ENCODE results near the gene WNT1.

Gene WNT1

DNA sequence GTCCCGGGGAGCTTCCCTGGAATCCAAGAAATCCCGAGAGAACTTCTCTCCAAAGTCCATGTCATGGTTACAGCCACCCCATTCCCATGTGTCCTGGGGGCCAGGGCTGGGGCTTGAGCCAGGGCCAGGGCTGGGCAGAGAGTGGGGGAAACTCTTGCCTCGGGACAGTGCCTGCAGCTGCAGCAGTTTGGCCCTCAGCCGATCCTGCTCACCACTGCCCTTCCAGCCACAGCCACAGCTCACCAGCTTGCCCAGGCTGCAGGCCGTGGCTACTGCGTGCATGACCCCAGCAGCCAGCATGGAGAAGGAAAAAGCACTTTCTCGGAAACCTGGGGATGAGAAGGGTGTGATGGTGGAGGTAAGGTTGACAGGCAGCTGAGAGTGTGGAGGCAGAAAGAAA, 10.1 kb upstream of the WNT1 start:
- Histone ChIP-seq H3K27me3 (ENCODE audit: insufficient read depth, low read length, poor library complexity, severe bottlenecking) (peaks cover 8% of the 10 kb centered on the region), H3K4me2 (ENCODE audit: low read depth, low read length, poor library complexity, severe bottlenecking) (no peak overlapping the region), H3F3A (ENCODE audit: low read depth) (no peaks in the 10 kb centered on the region), H3K9me2 (replicated peaks; ENCODE audit: low read depth, low read length) (no peaks in the 10 kb centered on the region), H2AFZ (ENCODE audit: low read length) (no peak overlapping the region), H3K79me2 (ENCODE audit: insufficient read depth, low read length) (no peaks in the 10 kb centered on the region), H3K9ac (ENCODE audit: low read depth, low read length, poor library complexity, severe bottlenecking) (no peak overlapping the region), H4K20me1 (ENCODE audit: insufficient read depth, low read length, poor library complexity, severe bottlenecking) (no peaks in the 10 kb centered on the region), H3K36me3 (ENCODE audit: insufficient read depth, low read length) (no peaks in the 10 kb centered on the region), H3K4me1 (ENCODE audit: insufficient read depth, low read length, poor library complexity, severe bottlenecking) (no peaks in the 10 kb centered on the region), H3K9me3 (ENCODE audit: insufficient read depth, low read depth, low read length) (no peaks in the 10 kb centered on the region), H3K4me3 (ENCODE audit: low read length, poor library complexity, severe bottlenecking) (no peak overlapping the region)
- TF ChIP-seq, protein P1, sequence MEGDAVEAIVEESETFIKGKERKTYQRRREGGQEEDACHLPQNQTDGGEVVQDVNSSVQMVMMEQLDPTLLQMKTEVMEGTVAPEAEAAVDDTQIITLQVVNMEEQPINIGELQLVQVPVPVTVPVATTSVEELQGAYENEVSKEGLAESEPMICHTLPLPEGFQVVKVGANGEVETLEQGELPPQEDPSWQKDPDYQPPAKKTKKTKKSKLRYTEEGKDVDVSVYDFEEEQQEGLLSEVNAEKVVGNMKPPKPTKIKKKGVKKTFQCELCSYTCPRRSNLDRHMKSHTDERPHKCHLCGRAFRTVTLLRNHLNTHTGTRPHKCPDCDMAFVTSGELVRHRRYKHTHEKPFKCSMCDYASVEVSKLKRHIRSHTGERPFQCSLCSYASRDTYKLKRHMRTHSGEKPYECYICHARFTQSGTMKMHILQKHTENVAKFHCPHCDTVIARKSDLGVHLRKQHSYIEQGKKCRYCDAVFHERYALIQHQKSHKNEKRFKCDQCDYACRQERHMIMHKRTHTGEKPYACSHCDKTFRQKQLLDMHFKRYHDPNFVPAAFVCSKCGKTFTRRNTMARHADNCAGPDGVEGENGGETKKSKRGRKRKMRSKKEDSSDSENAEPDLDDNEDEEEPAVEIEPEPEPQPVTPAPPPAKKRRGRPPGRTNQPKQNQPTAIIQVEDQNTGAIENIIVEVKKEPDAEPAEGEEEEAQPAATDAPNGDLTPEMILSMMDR (conservative IDR thresholded peaks at IDR 0.05; ENCODE audit: low read length) = no peak
- TF ChIP-seq EZH2phosphoT487 (IDR thresholded peaks at IDR 0.05; ENCODE audit: borderline replicate concordance) = no peak

DNA sequence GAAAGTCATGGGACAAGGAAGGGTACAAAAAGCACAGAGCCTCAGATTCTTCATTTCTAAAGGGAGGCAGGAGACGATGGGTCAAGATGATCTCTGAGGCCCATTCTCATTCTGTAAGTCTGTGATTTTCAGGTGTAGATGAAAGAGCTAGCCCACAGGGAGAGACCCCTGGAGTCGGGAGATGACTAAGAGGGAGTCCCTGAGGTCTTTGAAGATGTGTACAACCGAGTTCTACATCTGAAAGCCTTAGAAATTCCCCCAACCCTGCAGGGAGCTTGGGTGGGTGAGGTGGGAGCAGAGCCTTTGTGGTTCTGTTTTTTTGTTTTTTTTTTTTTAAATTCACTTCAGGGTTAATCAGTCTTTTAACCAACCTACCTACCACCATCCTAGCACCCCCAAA, 9.7 kb upstream of the WNT1 start:
- Histone ChIP-seq H3K9me2 (replicated peaks; ENCODE audit: low read depth, low read length) (no peaks in the 10 kb centered on the region), H2AFZ (ENCODE audit: low read length) (no peak overlapping the region), H3K4me3 (ENCODE audit: low read length, poor library complexity, severe bottlenecking) (no peak overlapping the region), H3K4me2 (ENCODE audit: low read depth, low read length, poor library complexity, severe bottlenecking) (no peak overlapping the region), H3K36me3 (ENCODE audit: insufficient read depth, low read length) (no peaks in the 10 kb centered on the region), H3K27me3 (ENCODE audit: insufficient read depth, low read length, poor library complexity, severe bottlenecking) (peaks cover 8% of the 10 kb centered on the region), H3K4me1 (ENCODE audit: insufficient read depth, low read length, poor library complexity, severe bottlenecking) (no peaks in the 10 kb centered on the region), H3K79me2 (ENCODE audit: insufficient read depth, low read length) (no peaks in the 10 kb centered on the region), H3K9me3 (ENCODE audit: insufficient read depth, low read depth, low read length) (no peaks in the 10 kb centered on the region), H3K9ac (ENCODE audit: low read depth, low read length, poor library complexity, severe bottlenecking) (no peak overlapping the region), H4K20me1 (ENCODE audit: insufficient read depth, low read length, poor library complexity, severe bottlenecking) (no peaks in the 10 kb centered on the region), H3F3A (ENCODE audit: low read depth) (no peaks in the 10 kb centered on the region)
- TF ChIP-seq, protein P1 (conservative IDR thresholded peaks at IDR 0.05; ENCODE audit: low read length) = no peak
- no peak for TF ChIP-seq EZH2phosphoT487 (IDR thresholded peaks at IDR 0.05; ENCODE audit: borderline replicate concordance)

DNA sequence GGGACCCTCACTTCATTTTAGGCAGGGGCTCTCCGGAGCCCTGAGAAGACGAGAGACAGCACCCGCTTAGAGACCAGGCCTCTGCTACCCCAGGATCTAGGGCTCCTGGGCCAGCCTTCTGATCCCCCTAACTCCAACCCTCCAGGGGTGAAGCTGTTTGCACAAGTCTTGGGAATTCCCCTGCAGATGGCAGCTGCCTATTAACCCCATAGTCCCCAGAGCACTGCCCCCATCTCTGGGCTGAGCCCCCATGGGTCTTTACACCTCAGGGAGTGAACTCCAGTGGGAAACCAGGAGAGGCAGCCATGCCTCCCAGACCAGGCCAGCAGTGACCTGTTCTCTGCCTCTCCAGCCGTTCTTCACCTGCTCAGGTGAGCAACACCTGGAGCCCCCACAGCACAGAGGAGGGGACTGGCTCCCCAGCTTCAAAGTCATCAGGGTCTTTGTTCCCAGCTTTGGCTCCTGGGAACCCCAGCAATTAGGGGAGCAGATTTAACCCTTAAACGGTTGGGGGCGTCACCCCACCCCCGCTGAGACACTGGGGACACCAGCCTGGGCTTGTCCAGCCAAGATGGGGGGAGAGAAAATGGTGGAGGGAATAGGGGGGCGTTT, 8.9 kb upstream of the WNT1 start:
- Histone ChIP-seq H3K27me3 (ENCODE audit: insufficient read depth, low read length, poor library complexity, severe bottlenecking) (peaks cover 8% of the 10 kb centered on the region), H3K36me3 (ENCODE audit: insufficient read depth, low read length) (no peaks in the 10 kb centered on the region), H3K9ac (ENCODE audit: low read depth, low read length, poor library complexity, severe bottlenecking) (no peak overlapping the region), H3K4me2 (ENCODE audit: low read depth, low read length, poor library complexity, severe bottlenecking) (no peak overlapping the region), H4K20me1 (ENCODE audit: insufficient read depth, low read length, poor library complexity, severe bottlenecking) (no peaks in the 10 kb centered on the region), H3K9me2 (replicated peaks; ENCODE audit: low read depth, low read length) (no peaks in the 10 kb centered on the region), H3F3A (ENCODE audit: low read depth) (no peaks in the 10 kb centered on the region), H3K4me1 (ENCODE audit: insufficient read depth, low read length, poor library complexity, severe bottlenecking) (no peaks in the 10 kb centered on the region), H3K4me3 (ENCODE audit: low read length, poor library complexity, severe bottlenecking) (no peak overlapping the region), H3K9me3 (ENCODE audit: insufficient read depth, low read depth, low read length) (no peaks in the 10 kb centered on the region), H2AFZ (ENCODE audit: low read length) (no peak overlapping the region), H3K79me2 (ENCODE audit: insufficient read depth, low read length) (no peaks in the 10 kb centered on the region)
- TF ChIP-seq, protein P1 (conservative IDR thresholded peaks at IDR 0.05; ENCODE audit: low read length) = no peak
- no peak for TF ChIP-seq EZH2phosphoT487 (IDR thresholded peaks at IDR 0.05; ENCODE audit: borderline replicate concordance)

Data from Loucy (cell line).